Stimulated activated CD8-positive, alpha-beta memory T cell treated with anti-CD3 and anti-CD28 coated beads, Interleukin-7, amount 100 ng/mL, for 48 hours (primary cell): ENCODE results near the gene SIGLEC14.
A peak's percentile ranks its signal among the peaks of the same experiment; 100 is the strongest.

Experiments used
- DNase-seq, 2 donors: peaks; one replicate each; pipeline ENCODE4 v3.0.0-alpha.2; 2020; ENCODE audit warnings: low read depth in 1 of 2; ENCODE audit errors: extremely low read depth in 1 of 2

The SIGLEC14 gene

DNA sequence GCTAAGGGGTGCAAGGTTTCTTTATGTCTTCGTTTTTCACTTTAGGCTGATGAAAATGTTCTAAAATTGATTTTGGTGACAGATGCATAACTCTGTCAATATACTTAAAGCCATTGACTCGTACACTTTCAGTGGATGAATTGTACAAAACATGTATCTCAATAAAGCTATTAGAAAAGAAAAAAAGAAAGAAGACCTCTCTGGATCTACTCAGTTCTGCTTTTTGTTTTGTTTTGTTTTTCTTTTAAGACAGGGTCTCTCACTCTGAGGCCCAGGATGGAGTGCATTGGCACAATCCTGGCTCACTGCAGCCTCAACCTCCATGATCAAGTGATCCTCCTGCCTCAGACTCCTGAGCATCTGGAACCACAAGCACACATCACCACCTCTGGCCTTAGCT lies 19.9 kb downstream of the SIGLEC14 start:
- no peak for DNase-seq

DNA sequence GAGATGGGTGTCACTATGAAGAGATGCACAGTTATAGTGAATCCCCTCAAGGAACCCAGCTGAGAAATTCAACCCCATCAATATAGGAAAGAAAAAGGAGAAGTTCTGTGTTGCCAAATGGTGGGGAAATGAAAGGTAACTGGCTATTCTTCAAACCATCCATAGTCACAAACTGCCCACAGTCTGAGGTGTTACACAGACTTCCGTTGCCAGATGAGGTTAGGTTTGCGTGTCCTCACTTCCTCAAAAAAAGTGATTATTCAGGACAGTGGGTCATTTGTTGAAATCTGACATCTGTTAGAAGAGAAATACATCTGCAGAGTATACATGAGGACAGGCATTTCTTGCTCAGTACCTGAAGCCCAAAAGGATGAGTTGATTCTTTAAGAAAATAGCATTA lies 25.4 kb downstream of the SIGLEC14 start:
- DNase-seq = no peak

DNA sequence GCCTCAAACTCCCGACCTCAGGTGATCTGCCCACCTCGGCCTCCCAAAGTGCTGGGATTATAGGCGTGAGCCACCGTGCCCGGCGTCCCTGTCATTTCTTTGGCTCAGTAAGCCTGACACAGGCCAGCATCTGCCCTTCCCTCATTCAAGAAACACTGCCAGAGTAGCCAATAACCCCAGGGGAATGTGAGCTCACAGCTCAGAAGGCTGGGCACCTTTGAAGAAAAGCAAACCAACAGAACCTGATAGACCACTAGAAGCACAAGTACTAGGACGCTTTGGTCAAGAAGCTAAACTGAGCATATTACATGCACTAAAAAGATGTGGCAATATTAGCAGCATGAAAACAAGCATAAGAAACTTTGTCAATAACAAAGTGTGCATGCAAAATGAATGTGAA lies 30.6 kb downstream of the SIGLEC14 start:
- no peak for DNase-seq

DNA sequence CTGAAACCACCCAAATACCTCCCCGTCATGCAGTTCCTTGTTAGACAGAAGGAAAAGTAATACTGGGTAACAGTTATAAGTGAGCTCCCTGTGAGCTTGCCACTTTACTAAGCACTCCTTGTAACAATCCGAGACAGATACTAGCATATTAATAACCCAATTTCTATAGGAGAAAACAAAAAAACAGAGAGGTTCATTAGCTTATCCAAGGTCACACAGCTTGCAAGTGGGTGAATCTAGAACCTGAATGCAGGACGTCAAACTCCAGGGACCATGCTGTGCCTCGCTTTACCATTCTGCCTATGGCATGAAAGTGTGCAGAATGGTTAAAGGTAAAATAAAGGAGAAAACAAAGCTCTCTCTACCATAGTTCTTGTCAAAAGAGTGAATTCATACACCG lies 31.8 kb downstream of the SIGLEC14 start:
- DNase-seq = no peak

DNA sequence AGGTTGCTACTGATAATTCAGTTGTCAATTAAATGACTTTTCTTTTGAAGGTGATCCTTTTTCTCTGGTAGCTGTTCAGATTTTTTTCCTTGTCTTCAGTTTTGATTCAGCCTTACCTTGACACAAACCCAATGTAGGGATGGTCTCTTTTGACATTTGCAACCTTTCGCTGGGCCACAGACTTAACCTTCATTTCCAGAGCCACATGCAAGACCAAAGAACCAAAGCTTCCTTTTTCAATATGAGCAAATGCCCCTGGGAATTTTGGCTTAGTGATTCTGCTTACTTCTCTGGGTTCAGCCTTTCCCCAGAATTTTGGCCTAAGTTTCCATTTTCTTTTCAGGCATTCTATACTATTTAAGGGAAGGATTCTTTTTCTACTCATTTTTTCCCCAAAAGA lies 36.0 kb downstream of the SIGLEC14 start:
- DNase-seq = no peak

DNA sequence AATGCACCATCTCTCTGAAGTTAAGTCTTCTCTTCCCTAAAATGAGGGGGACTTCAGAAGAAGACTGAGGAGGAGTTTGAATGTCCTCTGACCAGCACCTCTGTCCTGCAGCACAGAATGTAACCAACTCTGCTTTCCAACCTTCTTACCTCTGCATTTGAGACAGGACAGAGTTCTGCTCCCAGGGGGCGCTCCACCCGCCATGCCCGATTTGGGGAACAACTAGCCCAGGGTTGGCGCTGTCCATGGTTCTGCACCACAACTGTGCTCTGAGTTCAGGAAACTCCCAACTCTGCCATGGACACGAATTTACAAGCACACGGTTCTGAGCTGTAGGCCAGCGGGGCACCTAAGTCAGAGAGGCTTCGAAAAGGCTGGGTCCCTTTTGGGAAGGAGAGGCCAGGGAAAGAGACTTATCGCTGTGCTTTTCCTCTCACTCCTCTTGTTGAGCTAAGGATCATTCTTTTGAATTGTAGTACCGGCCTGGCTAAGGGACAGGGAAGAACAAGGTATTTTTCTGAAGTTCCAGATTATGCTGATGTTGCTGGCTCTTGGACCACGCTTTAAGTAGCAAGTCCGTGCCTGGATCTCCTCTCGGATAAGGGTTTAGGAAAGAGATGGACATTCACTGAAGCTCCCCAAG lies 38.6 kb downstream of the SIGLEC14 start:
- peak in 1 of 2 donors; percentile 55 for DNase-seq

DNA sequence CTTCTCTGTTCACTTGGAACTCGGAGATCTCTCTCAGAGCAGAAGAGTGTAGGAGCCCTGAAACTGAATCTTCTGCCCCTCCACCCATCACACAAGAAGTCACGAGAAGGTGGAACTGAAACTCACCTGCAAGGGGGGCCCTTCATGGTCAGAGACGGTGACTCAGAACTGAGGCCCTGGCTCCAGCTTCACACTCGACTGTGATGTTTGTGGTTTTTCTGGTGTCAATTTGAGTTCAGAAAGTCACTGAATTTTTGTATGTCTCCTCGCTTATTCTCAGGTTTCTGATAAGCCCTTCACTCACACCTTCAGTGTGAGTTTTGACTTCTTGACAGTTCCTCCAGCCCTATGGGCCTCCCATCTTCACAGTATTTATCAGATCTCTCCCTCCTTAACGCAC lies 39.5 kb downstream of the SIGLEC14 start:
- peak; percentile 24 to 50 for DNase-seq

DNA sequence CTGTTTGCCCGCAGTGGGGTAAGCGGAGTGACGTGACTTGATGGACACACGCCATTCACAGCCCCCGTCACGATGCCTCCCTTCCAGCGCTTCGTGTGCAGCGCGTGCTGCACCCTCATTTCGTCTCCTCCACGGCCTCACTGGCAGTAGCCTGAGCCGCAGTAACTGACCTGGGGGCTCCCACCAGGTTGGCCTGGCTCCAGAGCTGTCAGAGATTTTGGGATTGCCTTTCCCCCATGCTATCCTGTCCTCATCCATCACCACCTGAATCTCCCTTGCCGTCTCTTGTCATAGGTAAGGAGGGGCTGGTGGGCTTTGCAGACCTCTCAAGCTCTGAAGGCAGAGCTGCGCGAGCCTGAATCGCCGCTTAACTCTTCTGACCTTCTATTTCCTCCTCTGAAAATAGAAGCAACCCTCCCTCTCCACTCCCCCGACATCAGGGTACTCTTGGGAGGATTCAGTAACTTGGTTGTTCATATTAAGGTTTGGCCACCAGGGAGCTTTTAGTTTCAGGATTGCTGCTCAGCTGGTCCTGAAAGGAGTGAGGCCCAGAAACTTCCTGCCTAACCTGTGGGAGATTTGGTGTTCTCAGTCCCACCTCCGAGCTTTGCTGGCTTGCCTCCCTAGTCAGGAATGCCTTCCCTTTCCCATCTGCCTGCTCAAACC lies 44.3 kb downstream of the SIGLEC14 start:
- DNase-seq = no peak

DNA sequence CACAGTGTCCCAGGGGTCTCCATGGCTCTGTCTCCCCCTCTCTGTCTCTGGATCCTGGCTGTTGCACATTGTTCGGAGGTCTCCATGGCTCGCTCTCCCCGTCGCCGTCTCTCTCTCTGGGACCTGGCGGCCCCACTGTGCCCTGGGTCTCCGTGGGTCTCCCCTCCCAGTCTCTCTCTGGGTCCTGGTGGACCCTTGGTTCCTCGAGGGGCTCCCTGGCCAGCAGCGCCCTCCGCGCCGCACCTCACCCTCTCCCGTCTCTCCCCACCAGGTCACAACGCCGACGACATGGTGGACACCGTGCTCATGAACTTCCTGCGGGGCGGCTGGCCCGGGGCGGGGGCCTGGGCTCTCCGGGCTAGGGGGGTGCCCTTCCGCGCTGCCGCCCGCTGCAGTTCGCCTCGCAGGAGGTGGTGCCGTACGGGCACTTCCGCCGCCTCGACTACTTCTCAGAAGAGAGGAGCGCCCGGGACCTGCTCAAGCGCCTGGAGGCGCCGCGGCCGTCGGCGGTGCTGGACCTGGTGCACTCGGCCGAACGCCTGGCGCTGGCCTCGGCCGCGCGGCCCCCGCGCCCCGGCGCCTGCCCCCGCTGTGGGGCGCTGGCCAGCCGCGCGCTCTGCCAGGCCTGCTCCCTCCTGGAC lies 45.6 kb downstream of the SIGLEC14 start:
- DNase-seq = no peak

DNA sequence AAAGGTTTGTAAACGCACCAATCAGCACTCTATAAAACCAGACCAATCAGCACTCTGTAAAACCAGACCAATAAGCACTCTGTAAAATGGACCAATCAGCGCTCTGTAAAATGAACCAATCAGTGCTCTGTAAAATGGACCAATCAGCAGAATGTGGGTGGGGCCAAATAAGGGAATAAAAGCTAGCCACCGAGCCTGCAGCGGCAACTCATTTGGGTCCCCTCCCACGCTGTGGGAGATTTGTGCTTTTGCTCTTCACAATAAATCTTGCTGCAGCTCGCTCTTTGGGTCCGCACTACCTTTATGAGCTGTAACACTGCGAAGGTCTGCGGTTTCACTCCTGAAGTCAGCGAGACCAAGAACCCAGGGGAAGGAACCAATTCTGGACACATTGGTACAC lies 47.5 kb downstream of the SIGLEC14 start:
- no peak for DNase-seq

DNA sequence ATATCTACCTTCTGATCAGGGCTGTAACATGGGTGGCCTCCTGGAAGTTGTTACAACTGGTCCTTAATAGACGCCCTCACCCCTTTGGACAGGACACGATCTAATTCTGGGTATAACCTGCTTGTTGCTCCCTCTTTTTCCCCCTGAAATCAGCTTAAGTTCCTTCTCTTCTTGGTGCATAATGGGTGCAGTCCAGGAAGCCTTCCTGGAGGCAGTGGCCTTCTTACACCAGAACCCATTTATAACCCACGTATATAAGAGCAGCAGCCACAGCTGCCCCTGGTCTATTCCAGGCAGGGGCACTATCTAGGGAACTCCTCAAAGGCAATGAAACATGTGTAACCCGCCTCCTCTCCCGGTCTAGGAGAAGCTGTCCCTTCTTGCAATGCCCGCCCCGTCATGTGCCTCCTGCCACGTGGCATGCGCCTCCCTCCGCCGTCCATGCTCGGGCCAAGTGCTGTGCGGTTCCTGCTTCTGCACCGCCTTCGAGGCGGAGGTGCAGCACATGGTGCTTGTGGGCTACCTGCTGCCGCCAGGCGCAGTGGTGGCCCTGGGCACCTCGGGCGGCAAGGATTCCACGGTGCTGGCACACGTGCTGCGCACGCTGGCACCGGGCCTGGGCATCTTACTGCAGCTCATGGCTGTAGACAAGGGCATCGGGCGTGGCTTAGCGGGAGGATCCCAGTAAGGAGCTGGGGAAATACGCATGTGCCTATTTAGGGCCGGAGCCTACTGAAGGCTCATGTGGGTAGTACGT lies 48.3 kb downstream of the SIGLEC14 start:
- DNase-seq = no peak

DNA sequence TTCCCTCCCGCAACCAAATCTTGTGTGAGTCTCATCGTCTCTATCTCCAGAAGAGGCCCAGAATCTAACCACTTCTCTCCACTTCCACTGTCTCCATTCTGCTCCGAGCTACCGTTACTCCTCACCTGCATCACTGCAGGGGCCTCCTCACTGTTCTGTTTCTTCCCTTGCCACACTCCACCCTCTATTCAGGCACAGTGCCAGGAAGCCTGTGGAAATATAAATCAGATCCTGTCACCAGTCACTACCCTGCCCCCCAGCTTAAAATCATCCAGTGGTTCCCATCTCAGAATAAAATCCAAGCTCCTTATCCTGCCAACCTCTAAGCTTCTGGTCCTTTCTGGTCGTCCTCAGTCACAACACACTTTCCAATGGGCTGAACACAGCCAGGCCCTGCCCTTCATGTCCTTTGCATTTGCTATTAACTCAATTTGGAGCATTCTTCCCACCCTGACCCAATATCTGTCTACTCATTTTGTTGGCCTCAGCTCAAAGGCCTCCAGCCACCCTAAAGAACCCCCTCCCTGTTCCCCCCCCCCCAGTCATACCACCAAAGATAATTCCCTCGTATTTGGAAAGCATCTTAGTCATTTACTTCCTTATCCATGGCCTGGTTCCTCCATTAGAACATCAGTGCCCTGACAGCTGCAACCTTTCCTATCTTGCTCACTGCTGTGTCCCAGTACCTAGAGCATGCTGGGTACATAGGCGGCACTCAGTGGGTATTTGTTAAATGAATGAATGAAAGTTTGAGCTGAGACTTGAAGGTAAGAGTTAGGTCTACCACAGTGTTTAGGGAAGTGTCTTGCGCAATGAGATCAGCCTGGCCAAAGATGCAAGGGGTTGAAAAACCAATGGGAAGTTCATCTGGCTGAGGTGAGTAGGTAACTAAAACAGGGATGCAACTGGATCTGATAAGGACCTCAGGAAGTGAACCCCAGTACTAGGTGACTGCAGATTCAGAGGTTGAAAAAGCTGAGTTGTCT lies 51.1 kb downstream of the SIGLEC14 start:
- no peak for DNase-seq

DNA sequence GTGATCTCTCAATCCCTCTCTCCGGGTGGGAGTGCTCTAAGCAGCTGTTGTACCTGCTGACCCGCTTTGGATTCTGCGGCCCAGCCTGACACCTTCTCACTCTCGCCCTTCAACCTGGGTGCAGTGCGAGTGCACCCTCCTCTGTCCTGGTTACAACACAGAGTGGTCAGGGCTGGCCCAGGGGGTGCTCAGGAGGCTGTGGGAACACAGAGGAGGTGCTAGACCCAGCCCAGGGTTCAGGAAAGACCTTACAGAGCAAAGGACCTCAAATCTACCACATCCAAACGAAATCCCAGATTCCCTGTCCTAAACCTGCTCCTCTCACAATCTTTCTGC lies 51.9 kb downstream of the SIGLEC14 start:
- no peak for DNase-seq

DNA sequence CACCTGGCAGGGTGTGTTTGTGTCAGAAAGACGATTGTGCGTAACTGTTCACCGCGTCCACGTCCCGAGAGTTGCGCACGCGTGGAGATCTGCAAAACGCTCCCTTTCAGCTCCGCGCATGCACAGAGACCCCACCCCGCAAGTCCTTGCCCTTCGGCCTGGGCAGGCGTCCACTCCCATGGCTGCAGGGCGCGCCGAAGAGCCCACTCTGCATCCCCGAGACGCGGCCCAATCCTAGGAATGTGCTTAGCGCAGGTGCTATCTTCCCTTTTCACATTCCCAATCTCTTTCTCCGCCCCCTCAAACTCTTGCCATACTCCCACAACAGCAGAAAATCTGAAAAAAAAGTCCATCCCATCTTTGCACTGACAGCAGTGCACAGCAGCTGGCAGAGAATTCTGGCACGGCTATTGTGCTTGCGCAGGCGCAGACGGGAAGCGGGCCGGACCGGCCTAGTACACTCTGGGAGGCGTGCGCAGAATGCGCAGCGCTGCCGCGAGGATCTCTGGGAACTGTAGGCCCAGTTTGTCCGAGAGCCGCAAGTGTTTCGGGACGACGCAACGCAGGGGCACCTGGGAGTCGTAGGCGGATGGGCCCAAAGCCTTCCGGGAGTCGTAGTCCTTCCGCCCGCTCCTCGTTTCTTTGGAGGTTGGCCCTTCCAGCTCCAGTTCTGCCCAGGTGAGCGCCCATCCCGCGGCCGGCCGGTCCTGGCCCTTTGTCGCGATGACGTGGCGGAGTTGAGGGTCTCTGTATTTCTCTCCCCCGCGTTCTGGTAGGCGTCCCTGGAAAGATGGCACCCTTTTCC lies 52.5 kb downstream of the SIGLEC14 start:
- DNase-seq = peak; percentile 87 to 96

DNA sequence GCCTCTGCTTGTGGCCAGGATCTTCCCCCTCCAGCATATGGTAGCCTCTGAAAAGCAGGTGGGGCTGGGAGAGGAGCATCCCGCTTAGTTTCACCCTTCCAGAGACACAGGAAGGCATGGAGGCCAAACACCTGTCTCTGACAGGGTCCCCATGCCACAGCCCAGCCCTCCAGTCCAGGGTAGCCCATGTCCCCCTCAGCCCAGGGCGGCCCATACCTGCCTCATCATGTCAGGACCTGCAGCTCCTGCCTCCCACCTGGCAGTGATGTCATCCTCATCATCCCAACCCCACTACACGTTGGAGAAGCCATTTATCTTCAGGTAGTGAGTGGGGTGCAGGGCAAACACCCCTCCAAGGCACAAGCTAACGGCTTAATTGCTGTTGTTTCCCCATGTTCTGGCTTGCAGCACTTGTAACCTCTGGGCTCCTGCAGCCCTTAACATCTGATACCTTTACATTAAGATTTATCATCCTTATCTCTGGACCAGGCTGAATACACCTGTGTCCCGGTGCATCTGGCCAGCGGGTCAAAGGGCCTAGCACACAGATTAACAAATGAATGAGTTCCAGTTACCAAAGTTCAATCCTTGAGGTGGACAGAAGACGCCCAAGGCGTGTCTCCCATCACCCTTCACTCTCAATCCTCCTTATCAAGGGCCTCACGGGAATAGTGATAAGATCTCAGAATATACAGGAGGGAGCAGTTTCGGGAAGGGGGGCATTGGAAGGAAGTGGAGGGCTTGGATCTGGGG lies 53.3 kb downstream of the SIGLEC14 start:
- no peak for DNase-seq
